ENCODE results near the gene NATD1. TPM values are rescaled to one million over a fixed set of nuclear protein-coding genes. Genes with fewer than 3 reads are reported as not detected.

The NATD1 gene
- total RNA-seq, 1 donor from 2014 or later, result 20.6 TPM

DNA sequence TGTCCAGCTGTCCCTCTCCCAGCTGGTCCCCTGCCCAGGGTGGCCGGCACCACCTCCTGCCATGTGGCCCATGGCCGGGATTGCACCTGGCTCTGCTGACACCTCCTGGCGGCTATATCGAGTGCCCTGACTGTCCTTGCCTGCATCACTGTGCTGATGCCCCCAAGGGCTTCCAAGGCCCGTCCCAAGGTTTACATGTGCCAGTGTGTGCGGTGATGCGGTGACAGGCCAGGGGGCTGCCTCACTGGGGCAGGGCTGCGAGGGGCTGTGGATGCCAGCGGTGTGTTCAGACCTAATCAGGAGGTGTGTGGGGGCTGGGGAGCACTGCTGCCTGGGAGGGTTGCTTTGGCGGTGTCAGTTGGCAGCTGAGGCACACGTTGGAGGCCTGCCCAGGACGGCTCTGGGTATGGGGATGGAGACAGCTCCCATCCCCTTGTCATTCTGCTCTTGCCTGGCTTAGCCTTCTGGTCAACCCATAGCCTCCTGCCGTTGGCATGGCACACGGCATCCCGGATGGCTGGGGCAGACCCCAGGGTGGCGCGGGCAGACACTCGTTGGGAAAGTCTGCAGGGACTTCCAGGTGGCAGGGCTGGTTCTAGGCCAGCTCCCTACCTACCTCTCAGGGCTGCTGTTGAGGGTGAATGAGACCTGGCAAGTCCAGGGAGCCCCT is 36.8 kb upstream of the NATD1 start:
- DNase-seq (ENCODE audit: low spot score), result peak; percentile 16

DNA sequence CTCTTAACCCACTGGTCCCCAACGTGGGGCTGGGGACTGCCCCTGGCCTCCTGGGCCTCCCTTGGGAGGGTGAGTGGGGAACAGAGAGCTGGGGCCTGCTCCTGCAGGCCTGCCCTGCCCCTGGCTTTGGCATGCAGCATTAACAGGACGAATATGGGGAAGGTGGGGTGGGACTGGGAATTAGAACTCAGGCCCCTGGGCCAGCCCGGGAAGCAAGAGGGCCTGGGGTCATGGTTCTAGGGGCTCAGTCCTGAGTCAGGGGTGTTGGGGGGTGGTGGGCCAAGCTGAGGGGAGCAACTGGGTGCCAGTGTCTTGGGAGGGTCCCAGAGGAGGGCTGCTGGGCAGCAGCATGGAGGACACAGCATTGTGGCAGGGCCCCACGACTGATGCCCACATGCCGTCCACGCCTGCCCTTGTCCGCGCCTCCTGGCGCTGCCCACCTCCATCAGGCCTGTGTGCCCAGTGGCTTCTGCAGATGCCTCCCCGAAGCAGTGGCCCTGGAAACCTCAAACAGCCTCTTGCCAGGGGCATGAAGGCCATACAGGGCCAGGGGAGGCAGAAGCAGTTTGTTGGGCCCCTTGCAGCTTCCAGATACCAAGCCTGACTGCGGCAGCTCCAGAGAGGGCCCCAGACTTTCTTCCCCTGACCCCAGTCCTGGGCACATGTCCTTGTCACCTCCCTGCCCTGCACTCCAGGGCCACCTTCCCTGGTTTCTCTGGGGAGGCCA is 36.1 kb upstream of the NATD1 start:
- DNase-seq (ENCODE audit: low spot score), result no peak

DNA sequence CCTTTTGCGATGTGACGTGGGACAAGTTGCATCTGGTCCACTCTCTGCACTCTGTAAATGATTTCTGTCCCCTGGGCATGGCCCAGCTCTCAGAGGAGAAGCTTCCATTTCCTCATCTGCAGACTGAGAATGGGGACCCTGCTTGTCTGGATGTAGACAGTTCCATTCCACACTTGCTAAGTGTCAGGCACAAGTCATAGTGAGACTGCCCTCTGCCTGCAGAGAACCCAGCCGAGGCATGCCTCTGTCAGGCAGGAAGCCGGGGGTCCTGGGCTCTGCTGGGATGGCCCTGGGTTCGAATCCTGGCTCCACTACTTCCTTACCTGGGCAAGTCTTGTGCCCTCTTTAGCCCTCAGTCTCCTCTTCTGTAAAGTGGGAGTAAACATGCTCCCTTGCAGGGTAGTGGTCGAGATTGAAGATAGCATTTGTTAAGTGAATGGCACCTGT is 35.4 kb upstream of the NATD1 start:
- no peak for DNase-seq (ENCODE audit: low spot score)

DNA sequence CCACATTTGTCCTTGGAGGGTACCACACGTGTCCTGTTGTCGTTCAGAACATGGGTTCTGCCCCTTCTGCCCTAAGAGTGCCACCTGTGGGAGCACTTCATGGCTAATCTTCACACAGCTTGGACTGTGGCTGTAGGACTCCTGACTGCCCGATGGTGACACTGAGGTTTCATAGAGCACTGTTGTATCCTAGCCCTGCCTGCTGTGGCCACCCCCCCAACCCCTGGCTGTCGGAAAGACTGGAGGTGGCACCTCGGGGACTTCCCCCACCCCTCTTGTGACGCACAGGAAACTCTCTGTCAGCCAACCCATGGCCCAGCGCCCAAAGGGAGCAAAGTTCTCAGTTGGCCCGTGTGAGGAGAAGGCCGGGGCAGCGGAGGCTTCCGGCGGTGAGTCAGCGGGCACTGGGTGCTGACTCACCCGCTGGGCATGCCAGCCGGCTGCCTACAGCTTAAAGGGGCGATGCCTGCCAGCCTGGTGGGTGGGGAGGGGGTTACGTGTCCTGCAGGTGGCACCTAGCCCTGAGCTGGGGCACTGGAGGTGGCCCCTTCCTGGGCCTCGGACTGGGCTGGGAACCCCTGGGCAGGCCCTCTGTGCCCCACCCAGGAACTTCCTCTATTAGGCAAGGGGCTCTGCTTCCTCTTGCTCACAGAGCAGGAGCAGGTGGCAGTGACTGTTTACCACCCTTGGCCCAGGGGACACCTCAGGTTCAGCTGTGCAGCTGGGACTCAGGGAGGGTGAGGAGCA is 34.7 kb upstream of the NATD1 start:
- peak; percentile 97 for DNase-seq (ENCODE audit: low spot score)

DNA sequence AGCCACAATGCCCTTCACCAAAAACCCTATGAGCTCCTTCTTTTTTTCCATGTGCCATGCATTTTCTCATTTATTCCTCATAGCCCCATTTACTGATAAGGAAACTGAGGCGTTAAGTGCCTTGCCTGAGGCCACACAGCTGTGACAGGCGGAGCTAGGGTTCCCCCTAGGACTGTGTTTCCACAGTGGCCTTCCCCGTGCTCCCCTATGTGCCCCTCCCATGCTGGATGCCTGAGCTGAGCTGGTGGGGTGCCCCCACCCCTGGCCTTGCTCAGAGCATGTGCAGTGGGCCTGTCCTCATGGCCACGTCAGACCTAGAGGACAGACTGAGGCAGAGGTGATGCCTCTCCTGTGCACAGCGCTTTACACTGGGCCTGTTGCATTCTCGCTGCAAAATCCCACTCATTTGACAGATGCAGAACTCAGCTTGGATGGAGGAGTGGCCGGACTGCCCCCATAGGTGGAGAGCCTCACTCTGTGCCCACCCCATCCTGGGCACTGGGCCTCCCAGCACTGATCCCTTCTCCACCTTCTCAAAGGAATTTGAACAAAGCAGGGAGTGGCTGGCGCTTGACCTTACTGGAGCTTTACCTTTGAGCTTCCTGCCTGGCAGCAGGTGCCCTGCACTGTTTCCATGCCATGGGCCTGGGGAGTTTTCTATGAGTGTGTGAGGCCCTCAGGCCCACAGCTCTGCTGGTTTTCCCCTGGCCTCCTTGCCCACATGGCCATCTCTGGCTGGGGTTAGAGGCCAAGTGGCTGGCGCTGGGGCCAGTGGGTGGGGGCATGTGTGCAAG is 33.9 kb upstream of the NATD1 start:
- peak; percentile 78 for DNase-seq (ENCODE audit: low spot score)

DNA sequence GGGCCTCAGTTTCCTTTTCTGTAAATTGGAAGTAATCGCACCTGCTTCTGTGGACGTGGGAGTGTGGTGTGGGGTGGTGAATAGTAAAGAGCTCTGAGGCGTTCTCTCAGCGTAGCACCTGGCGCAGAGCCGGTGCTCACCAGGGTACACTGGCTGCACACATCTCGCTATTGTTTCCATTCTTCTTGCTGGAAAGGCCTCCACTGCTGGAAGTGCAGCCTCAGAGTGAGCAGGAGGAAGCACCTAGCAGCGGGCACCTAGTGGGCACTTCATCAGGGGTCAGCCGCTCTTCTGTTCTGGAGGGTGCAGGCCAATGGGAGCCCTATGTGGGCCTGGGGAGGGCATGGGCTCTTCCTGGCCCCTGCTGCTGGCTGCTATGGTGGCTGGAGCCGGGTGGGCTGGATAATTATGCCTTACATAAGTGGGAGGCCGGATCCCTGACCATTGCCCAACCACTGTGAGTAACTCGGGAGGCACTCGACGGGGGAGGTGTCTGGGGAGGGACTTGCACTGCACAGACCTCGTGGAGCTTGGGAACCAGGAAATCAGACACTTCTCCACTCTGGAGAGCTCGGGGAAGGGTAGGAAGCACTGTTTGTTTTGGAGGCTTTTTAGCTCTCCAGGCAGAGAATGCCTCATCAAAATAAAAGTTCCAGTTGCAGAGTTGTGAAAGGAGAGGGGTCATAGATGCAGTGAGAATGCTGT is 33.0 kb upstream of the NATD1 start:
- DNase-seq (ENCODE audit: low spot score), result peak; percentile 89

DNA sequence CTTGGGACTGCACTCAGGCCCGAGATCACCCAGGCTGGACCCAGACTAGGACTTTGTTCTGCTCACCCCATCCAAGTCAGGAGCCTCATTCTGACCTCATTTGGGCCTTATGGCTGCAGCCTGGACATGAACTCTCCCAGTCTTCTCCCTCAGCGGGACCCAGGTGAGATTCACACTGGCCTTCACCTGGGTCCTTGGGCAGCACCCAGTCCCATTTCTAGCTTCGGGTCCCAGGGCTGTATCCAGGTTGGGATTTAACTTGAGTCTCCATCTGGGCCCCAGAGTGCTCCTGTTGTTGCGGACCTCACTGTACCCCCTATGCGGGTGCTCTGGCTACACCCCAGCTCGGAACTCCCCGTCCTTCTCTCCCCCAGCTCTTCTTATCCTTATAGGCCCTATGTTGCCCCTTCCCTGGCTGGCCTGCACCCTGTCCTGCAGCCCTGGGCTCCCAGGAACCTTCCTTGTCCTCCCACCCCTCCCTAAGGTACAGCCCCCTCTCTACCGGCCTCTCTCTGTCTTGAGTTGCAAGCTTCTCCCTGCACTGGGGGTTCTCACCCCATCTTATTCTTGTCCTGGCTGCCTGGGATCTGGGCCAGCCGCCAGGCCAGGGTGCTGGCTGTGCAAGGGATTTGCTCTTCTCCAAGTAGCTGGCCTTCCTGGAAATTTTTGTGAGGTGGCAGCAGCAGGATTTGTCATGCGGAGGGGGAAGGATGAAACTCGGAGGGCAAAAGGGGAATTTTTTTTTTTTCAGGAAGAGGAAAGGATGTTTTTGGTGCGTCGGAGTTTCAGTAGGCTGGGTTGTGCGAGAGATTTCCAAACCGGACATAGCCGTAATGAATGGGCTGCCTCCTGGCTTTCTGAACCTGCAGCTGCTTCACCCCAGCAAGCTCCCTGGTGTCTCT is 32.2 kb upstream of the NATD1 start:
- DNase-seq (ENCODE audit: low spot score), result peak; percentile 13

DNA sequence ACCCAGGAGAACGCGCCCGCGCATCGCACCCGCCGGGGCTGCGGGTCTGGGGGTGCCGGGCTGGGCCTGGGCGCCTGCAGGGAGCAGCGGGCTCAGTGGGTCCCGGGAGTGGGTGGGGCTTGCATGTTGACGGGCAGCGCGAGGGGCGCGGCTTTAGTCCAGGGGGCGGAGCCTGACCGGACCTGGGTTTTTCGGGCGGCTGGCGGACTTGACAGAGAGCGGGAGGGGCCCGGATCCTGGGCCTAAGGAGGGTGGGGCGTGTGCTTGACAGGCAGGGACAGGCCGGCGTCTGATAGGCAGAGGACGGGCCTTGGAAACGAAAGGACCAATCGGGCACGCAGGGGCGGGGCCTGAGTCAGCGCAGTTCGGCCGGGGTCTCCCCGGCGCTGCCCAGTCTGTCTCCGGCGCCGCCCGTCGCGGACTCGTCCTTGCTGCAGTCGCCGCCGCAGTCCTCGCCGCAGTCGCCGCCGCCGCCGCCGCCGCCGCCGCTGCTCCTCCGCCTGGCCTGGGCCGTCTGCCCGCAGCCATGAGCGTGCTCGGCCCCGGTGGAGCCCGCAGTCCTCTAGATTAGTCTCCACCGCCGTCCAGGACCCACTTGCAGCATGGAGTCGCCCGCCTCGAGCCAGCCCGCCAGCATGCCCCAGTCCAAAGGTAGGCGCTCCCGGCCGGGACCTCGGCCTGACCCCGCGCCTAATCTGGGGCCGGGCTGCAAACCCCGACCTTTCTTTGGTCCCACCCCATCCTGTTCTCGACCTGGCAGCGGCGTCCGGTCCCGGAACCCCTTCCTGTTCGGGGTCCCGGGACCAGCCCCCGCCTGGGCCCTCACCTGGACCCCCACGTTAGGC is 31.3 kb upstream of the NATD1 start, which contains the start of gene MAP2K3:
Gene MAP2K3 (plus strand): TSS at position 393 of the 845 bp plus-strand sequence. CDS start 210 bp downstream, at position 603.
- peak; percentile 99 for DNase-seq (ENCODE audit: low spot score)

DNA sequence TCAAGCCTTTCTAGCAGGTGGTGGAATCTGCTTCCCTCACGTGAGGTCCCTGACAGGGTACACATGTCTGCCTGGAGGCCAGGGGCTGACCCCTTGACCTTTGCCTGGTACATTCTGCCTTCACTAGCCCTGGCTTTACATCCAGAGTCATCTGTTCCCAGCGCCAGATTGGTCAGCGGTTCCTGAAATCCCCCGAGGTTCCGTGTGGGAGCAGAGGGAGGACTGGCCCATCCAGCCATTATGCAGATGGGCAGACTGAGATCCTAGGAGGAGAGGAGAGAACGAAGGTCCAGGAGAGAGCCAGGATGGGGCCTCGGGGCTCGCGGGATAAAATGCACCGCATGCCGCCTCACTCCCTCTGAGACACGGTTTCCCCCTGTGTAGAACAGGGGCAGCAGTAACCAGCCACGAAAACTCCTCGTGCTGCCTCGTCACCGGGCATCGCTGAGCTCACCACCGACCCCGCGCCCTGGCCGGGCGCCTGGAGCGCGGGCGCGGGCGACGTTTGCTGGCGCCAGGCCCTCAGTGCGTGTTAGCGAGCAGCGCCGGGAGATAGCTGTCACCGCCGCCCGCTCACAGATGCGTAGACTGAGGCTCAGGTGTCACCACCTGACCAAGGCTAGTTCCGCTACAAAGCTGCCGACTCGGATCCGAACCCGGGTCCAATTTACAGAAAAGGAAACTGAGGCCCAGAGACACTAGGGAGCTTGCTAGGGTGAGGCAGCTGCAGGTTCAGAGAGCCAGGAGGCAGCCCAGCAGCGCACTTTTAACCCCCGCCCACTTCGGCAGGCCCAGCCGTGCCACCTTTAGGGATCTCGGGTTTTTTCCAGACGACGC is 30.5 kb upstream of the NATD1 start:
- DNase-seq (ENCODE audit: low spot score), result no peak

DNA sequence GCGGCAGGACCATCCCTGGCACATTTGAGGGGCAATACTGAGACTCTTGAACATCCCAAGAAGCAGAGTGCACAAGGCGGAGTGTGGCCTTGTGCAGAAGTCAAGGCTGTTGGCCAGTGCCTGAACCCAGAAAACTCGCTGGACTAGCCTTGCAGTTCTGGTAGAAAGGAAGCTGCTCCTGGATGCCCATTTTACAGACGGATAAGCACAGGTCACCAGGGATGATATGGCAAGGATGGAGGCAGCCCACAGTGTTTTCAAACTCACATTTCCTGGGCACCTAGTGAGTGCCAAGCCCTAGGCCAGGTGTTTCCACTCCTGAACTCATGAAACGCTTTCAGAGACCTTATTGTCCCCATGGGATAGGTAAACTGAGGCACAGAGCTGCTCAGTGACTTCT is 29.6 kb upstream of the NATD1 start:
- no peak for DNase-seq (ENCODE audit: low spot score)

DNA sequence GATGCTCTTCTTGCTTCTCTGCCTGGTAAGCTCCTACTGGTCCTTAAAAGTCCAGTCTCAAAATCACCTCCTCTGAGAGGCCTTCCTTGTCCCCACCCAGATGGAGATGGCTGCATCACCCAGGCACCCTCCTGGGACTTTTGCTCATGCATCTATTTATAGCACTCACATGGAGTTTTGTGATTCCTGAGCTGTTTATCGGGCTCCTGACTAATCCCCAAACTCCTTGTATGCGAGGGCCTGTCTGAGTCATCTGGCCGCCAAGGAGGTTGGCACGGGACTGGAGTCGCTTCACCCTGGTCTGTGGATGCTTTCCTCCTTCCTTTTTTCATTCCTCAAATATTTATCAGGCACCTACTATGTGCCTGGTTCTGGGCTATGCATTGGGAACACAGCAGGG is 29.0 kb upstream of the NATD1 start:
- no peak for DNase-seq (ENCODE audit: low spot score)

DNA sequence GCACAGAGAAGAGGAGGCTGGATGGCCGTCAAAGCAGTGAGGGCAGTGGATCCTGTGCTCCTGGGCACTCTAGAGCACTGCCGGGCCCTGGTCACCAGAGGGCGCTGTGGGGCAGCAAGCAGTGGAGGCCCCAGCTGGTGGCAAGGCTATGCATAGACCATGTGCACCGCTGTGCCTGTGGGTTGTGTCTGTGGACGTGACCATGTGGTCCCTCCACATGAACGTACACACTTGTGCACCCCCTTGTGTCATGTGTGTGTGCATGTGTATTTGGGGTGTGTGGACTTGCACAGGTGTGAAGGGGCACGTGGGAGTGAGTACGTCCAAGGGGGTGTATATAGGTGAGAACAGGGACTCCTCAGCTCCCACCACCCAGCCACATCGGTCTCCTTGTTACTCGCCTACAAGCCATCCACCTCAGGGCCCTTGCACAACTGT is 26.9 kb upstream of the NATD1 start:
- DNase-seq (ENCODE audit: low spot score), result peak; percentile 89

DNA sequence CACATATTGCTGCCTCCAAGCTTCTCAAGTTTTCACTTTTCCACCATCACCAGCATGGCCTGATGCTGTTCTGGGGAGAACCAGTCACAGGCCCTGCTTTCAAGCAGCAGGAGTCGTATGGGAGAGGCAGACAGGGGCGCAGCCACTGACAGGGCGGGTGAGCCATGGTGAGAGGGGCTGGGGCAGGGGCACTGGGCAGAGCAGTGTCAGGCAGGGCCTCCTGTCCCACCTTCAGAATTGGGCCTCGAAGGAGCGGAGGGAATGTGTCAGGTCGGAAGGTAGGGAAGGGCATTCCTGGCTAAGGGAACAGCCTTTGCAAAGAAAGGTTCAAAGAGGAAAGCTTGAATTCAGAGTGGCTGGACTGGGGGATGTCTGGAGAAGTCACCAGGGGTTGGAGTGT is 26.4 kb upstream of the NATD1 start:
- DNase-seq (ENCODE audit: low spot score), result no peak

DNA sequence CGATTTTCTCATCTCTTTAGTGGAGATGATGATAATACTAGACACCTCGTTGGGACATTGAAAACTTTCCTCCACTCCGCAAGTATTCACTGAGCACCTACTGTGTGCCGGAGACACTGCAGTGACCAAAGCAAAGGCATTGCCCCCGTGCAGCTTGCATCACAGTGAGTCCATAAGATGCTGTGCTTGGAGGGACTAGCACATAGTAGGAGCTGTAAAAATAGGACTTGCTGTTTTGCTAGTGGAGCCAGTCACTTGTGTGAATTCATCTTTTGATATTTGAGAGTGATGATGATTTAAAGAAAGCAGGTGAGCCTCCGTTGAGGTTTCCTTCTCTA is 26.0 kb upstream of the NATD1 start:
- no peak for DNase-seq (ENCODE audit: low spot score)

DNA sequence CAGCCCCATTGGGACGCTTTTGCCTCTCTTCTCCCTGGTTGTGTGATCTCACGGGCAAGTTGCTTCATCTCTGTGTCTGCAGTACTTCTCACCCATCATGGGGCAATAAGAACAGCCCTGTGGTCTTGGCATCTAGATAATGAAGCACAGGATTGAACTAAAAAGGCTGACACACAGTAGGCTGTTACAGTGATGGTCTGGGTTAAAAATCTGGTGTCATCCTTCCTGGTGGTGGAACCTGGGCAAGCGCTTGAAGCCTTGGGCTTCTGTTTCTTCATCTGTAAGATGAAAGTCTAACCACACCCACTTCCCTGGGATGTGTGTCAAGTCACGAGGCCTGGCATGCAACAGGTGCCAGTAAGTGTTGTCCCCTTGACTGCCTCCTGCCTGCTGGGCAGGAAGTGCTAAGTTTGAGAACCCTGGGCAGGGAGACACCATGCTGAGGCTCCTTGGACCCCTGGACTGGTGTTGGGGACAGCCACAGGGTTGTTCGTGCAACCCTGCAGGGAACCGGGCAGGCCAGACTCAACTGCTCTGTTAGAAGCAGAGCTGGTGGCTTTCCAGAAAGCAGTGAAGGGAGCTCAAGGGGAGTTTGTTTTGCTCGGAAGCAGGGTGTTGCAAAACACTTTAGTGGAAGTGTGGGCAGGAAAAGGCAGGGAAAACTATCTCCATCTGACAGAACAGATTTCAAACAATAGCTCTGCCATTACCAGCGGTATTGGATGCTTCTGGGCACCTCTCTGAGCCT is 25.4 kb upstream of the NATD1 start:
- DNase-seq (ENCODE audit: low spot score), result peak; percentile 86

DNA sequence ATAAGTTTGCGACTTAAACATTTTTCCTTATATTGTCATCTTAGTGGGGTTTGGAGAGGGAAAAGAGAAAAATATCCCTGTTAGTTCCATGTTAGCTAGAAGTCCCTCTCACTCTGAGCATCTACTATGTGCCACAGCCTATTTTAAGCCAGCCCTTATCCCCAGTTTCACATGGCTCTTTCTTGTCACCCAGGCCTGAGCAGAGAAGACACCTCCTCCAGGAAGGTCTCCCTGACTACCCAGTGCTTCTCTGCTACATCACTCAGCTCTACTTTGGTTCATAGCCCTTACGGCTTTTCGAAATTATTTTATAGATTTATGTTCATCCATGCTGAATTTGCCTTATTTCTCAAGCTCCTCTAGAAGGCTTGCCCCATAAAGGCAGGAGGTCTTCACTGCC is 24.1 kb upstream of the NATD1 start:
- no peak for DNase-seq (ENCODE audit: low spot score)

DNA sequence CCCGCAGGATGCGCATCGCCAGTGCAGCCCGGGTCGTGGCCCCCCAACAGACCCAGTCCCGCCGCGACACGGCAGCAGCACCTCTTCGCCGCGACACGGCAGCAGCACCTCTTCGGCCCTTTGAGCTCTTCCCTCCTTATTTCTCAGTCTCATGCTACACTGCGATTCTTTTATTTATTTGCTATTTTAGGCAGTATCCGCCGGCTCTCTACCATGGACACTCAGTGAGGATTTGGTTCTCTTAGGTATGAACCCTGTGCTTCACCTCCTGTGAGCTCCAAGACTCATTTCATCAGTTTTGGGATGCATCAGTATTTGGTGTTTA is 23.0 kb upstream of the NATD1 start:
- no peak for DNase-seq (ENCODE audit: low spot score)
